GM21526 (cell line): ENCODE data around the gene TRIM27.
"Not testable (repeated sequence)": the region's sequence is repeated elsewhere in the genome, so short reads cannot be mapped to it uniquely, and the experiment has no call there.

Experiments
- ATAC-seq: cut with Tn5 transposase; IDR thresholded peaks from one replicate; pipeline ENCODE4 v1.9.1; 2021; ENCODE audit warnings: moderate library complexity; ENCODE audit not compliant: unreplicated experiment, low FRiP score

The TRIM27 gene

DNA sequence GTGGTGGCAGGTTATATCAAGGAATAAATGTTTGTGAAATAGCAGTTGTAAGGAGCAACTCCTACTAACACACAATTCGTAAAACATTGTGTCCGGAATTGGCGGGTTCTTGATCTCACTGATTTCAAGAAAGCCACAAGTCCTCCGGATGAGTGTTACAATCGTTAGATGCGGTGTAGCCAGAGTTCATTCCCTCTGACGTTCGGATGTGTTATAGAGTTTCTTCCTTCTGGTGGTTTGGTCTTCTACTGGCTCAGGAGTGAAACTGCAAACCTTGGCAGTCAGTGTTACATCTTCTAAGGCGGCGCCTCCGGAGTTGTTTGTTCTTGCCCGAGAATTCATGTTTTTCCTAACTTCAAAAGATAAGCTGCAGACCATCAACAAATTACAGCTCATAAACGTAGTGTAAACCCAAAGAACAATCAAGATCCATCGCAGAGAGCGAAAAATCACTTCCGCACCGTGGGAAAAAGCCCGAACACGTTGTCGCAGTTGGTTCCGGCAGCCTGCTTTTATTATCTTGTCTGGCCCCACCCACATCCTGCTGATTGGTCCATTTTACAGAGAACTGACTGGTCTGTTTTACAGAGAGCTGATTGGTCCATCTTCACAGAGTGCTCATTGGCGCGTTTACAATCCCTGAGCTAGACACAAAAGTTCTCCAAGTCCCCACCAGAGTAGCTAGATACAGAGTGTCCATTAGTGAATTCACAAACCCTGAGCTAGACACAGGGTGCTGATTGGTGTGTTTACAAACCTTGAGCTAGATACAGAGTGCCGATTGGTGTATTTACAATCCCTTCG, 58.2 kb downstream of the TRIM27 start:
- ATAC-seq = no peak

GRCh38 chr6:28864326-28864923, 59.4 kb downstream of the TRIM27 start:
- ATAC-seq = no peak

DNA sequence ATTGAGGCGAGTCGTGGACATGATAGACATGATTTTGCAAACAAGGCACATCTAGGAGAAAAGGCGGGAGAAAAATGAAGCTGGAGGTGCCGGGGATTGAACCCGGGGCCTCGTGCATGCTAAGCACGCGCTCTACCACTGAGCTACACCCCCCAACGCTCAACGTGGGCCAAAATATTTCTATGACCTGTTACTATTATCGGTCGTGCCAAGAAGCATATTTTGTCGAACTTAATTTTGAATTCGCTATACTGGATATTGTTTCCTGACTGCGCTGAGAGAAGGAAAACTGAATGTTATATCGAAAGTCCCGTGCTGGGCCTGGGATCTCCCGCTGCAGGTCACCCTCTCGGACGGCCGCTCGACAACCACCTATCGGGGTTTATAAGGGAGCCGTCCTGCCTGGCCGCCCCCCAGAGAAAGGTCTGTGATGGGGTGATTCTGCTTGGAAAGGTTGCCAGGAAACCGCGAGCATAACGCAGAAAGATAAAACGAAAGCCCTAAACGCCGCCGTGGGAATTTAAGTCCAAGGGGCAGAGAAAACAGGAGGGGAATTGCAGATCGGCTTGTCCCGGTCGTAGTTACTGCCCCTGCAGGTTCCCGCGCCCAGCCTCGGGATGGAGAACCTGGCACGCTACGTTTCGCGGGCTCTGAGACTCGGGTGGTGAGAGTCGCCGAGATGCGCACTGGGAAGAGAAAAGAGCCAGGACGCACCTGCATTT, 60.0 kb downstream of the TRIM27 start:
- ATAC-seq = peak; percentile 39

- no peak for ATAC-seq
These were observed 61.7 kb downstream of the TRIM27 start for GRCh38 chr6:28862077-28862476.

DNA sequence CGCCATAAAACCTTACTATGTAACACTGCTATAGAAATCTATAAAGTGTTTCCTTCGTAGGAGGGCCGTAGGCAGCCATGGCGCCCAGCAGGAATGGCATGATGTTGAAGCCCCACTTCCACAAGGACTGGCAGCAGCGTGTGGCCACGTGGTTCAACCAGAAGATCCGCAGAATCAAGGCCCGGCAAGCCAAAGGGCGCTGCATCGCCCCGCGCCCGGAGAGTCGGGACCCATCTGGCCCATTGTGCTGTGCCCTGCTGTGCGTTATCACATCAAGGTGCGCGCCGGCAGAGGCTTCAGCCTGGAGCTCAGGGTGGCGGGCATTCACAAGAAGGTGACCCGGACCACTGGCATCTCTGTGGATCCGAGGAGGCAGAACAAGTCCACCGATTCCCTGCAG, 62.4 kb downstream of the TRIM27 start:
- ATAC-seq = no peak

- no peak for ATAC-seq
These were observed 63.2 kb downstream of the TRIM27 start for GRCh38 chr6:28860581-28860980.

DNA sequence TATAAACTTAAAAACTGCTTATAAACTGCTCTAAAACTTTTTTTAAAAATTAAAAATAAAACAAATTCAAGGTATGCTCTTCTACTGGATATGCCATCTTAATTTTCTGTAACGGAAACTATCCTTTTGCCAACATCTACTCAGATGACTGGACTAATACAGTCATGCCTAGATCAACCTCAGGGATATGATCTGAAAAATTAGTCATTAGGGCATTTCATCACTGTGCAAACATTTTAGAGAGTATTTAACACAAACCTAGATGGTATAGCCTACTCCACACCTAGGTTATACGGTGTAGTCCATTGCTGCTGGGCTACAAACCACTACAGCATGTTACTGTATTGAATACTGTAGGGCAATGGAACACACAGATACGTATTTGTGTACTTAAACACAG, 64.8 kb downstream of the TRIM27 start:
- ATAC-seq = no peak

DNA sequence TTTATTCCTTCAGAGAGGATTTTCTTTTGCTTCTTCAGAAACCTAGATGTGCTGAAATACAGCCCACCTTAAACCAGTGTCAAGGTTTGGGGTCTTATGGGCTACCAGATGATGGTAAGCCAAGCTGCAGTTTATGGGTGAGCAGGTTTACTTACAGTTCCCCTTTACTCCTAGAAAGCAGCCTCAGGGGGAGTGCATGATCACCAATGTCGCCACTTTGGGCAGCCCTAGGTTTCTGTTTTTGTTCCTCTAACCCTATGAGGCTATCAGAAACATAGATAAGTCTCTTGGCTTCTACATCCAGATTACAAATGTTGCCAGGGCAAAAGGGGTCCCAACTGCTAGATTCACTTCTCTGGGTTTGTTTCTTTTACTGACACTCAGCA, 67.2 kb downstream of the TRIM27 start:
- no peak for ATAC-seq

DNA sequence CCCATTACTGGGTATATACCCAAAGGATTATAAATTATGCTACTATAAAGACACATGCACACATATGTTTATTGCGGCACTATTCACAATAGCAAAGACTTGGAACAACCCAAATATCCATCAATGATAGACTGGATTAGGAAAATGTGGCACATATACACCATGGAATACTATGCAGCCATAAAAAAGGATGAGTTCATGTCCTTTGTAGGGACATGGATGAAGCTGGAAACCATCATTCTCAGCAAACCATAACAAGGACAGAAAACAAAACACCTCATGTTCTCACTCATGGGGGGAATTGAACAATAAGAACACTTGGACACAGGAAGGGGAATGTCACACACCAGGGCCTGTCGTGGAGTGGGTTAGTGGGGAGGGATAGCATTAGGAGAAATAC, 69.4 kb downstream of the TRIM27 start:
- ATAC-seq = not testable (repeated sequence)
